ENCODE measurements around the gene PHLDA2. TPM values are rescaled to one million over a fixed set of nuclear protein-coding genes. Genes with fewer than 3 reads are reported as not detected.

The PHLDA2 gene
- total and polyA plus RNA-seq, 2 donors (not counting 3 experiments of a cell fraction or from before 2014, with no cell fraction given), result 38.5 to 44.5 TPM

- H3K27me3 ChIP-seq (ENCODE audit: control insufficient read depth in 2 of 2, insufficient read depth in 2 of 2, low read length in 2 of 2), result peaks cover 8 to 10% of the 10 kb centered on the region in 2 experiments
- no peaks in the 10 kb centered on the region for H3K9me1 ChIP-seq (replicated peaks; ENCODE audit: control insufficient read depth, extremely low read depth, insufficient read depth, low read length)
- TF ChIP-seq EZH2 (IDR thresholded peaks at IDR 0.05; ENCODE audit: borderline replicate concordance, low read depth, low read length, severe bottlenecking), result no peak
- TF ChIP-seq GATA2 (IDR thresholded peaks at IDR 0.05; ENCODE audit: insufficient read depth, insufficient read length, low read depth, low read length), result no peak
- CTCF ChIA-PET, result interaction anchor here (1.0 to 1.3 kb wide), 2 partner anchors 17 to 20 kb away, joined by 3 read pairs; partner anchors contain the start of gene PHLDA2
- H3K4me3 ChIP-seq (replicated peaks in 1 of 3; ENCODE audit: insufficient read depth in 1 of 3, low read depth in 1 of 3, low read length in 3 of 3), result no peak overlapping the region
- POLR2A ChIA-PET, result no interaction called here
- H3K79me2 ChIP-seq (ENCODE audit: control insufficient read depth, insufficient read depth, low read length), result no peaks in the 10 kb centered on the region
- no peak overlapping the region for H3K9ac ChIP-seq (replicated peaks; ENCODE audit: extremely low read depth, insufficient read depth, low read length)
- dilution Hi-C loops (cut with MboI; ENCODE audit: extremely low pct_ligation_motif_present, low sequenced_read_pairs) (no loop called here), intact Hi-C loops (cut with micrococcal nuclease) (no loop called here)
- BruUV-seq (replicated peaks), result no TSS peak
- no peaks in the 10 kb centered on the region for H3K4me1 ChIP-seq (ENCODE audit: control insufficient read depth, extremely low read depth, insufficient read depth, low read length)
- no peak overlapping the region for H2AFZ ChIP-seq (ENCODE audit: low read depth, low read length)
- H3K9me3 ChIP-seq (replicated peaks; ENCODE audit: control insufficient read depth, insufficient read depth, low read length), result no peaks in the 10 kb centered on the region
- no peak for DNase-seq (ENCODE audit: low read depth, low spot score)
- FAIRE-seq, result no peak
- H3K36me3 ChIP-seq (ENCODE audit: control insufficient read depth in 2 of 2, extremely low read depth in 1 of 2, insufficient read depth in 2 of 2, low read length in 2 of 2), result no peaks in the 10 kb centered on the region
- no peak overlapping the region for H3K27ac ChIP-seq (ENCODE audit: insufficient read depth, low read depth, low read length)
- no peaks in the 10 kb centered on the region for H4K20me1 ChIP-seq (replicated peaks; ENCODE audit: control insufficient read depth, extremely low read depth, insufficient read depth, low read length)
- no peak overlapping the region for H3K4me2 ChIP-seq (ENCODE audit: insufficient read depth, low read length)
Observed at GRCh38 chr11:2913019-2913431, 16.2 kb downstream of the PHLDA2 start.

GRCh38 chr11:2912498-2912897 lies 16.7 kb downstream of the PHLDA2 start:
- no peak overlapping the region for H2AFZ ChIP-seq (ENCODE audit: low read depth, low read length)
- intact Hi-C loops (cut with micrococcal nuclease) (no loop called here), dilution Hi-C loops (cut with MboI; ENCODE audit: extremely low pct_ligation_motif_present, low sequenced_read_pairs) (no loop called here)
- H3K4me2 ChIP-seq (ENCODE audit: insufficient read depth, low read length), result no peak overlapping the region
- H3K4me3 ChIP-seq (replicated peaks in 1 of 3; ENCODE audit: insufficient read depth in 1 of 3, low read depth in 1 of 3, low read length in 3 of 3), result no peak overlapping the region
- CTCF ChIA-PET, result interaction anchor here (1.0 to 1.4 kb wide), 3 partner anchors 17 to 21 kb away, joined by 3 to 6 read pairs (median 3); partner anchors contain the start of gene PHLDA2
- no peaks in the 10 kb centered on the region for H3K4me1 ChIP-seq (ENCODE audit: control insufficient read depth, extremely low read depth, insufficient read depth, low read length)
- no TSS peak for BruUV-seq (replicated peaks)
- no peaks in the 10 kb centered on the region for H3K9me1 ChIP-seq (replicated peaks; ENCODE audit: control insufficient read depth, extremely low read depth, insufficient read depth, low read length)
- H3K36me3 ChIP-seq (ENCODE audit: control insufficient read depth in 2 of 2, extremely low read depth in 1 of 2, insufficient read depth in 2 of 2, low read length in 2 of 2), result no peaks in the 10 kb centered on the region
- no peaks in the 10 kb centered on the region for H4K20me1 ChIP-seq (replicated peaks; ENCODE audit: control insufficient read depth, extremely low read depth, insufficient read depth, low read length)
- TF ChIP-seq EZH2 (IDR thresholded peaks at IDR 0.05; ENCODE audit: borderline replicate concordance, low read depth, low read length, severe bottlenecking) (no peak), FOS (IDR thresholded peaks at IDR 0.05; ENCODE audit: borderline replicate concordance, insufficient read depth, low read length) (peak; percentile 59)
- H3K27me3 ChIP-seq (ENCODE audit: control insufficient read depth in 2 of 2, insufficient read depth in 2 of 2, low read length in 2 of 2), result peaks cover 8 to 10% of the 10 kb centered on the region in 2 experiments
- no peak overlapping the region for H3K27ac ChIP-seq (ENCODE audit: insufficient read depth, low read depth, low read length)
- POLR2A ChIA-PET, result no interaction called here
- FAIRE-seq, result no peak
- H3K9ac ChIP-seq (replicated peaks; ENCODE audit: extremely low read depth, insufficient read depth, low read length), result no peak overlapping the region
- no peaks in the 10 kb centered on the region for H3K79me2 ChIP-seq (ENCODE audit: control insufficient read depth, insufficient read depth, low read length)
- peak; percentile 28 for DNase-seq (ENCODE audit: low read depth, low spot score)
- H3K9me3 ChIP-seq (replicated peaks; ENCODE audit: control insufficient read depth, insufficient read depth, low read length), result no peaks in the 10 kb centered on the region

All from endothelial cell of umbilical vein (primary cell).